Ovary (tissue), 3 donors: ENCODE measurements around the gene MAST1.

ENCODE experiments used
- EP300 ChIP-seq: sonication (generic); formaldehyde crosslinking; IDR thresholded peaks from one replicate; pipeline ENCODE4 v1.6.1; 2017; ENCODE audit warnings: antibody characterized with exemption
- POLR2A ChIP-seq: fragments of 450-650 bp; IDR thresholded peaks from one replicate; pipeline ENCODE4 v1.6.1; 2017; ENCODE audit warnings: antibody characterized with exemption, mild to moderate bottlenecking, moderate library complexity
- TF ChIP-seq, protein P1 (sequence below), 3 donors: fragments of 450-650 bp in 2 of 3; fragments of 200-600 bp in 1 of 3; IDR thresholded peaks; one replicate each; pipeline versions ENCODE4 v1.5.1 to v1.8.0; 2016 to 2022; ENCODE audit warnings: antibody characterized with exemption in 3 of 3, mild to moderate bottlenecking in 1 of 3
- donor health status: DM: no; HTN: no; CAD: no.

DNA sequence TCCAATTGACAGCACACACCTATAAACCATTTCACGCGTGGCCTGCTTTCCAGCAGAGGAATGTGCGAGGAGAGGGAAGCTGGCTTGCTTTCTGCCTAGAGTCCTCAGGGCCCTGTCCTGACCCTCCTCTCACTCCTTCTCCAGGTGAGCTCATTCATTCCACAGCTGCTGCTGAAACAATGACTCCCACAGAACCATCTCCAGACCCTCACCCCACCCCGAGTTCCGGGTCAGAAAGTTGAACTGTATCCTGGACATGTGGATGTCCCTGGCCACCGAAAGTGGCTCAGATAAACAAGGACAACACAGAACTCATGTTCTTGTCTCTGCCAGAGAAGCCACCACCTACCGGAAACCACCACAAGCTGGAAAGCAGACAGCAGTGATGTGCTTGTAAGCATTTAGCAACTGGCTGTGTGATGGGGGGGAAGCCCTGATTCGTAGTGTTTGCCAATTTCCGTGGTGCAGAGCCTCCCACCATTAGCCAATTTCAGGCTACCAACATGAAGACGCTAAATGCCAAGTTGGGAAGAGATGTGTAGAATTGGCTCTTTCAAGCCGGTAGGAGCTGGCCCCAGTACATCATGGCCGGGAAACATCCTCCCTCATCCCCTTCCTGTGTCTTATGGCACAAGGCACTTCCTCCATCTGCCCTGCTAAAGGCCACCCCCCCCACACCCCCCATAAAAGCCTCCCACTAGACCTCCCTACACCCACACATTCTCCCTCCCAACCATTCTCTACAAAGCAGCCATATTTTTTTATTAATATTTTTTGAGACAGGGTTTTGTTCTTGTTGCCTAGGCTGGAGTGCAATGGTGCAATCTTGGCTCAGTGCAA, 75.8 kb downstream of the MAST1 start:
- TF ChIP-seq, protein P1, sequence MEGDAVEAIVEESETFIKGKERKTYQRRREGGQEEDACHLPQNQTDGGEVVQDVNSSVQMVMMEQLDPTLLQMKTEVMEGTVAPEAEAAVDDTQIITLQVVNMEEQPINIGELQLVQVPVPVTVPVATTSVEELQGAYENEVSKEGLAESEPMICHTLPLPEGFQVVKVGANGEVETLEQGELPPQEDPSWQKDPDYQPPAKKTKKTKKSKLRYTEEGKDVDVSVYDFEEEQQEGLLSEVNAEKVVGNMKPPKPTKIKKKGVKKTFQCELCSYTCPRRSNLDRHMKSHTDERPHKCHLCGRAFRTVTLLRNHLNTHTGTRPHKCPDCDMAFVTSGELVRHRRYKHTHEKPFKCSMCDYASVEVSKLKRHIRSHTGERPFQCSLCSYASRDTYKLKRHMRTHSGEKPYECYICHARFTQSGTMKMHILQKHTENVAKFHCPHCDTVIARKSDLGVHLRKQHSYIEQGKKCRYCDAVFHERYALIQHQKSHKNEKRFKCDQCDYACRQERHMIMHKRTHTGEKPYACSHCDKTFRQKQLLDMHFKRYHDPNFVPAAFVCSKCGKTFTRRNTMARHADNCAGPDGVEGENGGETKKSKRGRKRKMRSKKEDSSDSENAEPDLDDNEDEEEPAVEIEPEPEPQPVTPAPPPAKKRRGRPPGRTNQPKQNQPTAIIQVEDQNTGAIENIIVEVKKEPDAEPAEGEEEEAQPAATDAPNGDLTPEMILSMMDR (IDR thresholded peaks at IDR 0.05): no peak
- TF ChIP-seq POLR2A (no peak), EP300 (no peak)
